Measurements from ENCODE around the gene VRK1.

Gene VRK1

DNA sequence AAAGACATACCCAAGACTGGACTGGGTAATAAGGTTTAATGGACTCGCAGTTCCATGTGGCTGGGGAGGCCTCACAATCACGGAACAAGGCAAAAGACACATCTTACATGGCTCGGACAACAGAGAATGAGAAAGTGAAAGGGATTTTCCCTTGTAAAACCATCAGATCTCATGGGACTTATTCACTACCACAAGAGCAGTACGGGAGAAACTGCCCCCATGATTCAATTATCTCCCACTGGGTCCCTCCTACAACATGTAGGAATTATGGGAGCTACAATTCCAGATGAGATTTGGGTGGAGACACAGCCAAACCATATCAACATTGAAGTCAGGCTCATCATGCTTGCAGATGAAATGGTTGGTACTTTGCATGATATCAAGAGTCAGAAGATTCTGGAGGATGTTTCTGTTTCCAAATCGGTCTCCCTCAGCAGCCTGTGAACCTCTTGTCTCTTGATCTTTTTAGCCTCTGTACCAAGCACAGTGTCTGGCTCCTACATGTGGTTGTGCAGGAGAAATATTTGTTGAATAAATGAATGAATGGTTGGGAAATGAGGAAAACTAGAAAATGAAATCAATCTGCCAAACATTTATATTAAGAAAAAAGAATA lies 98.6 kb downstream of the VRK1 start:
- Histone ChIP-seq H3K4me1 (ENCODE audit: control insufficient read depth, insufficient read depth, low read length) (no peaks in the 10 kb centered on the region), H3K9me3 (ENCODE audit: control insufficient read depth, low read length) (no peaks in the 10 kb centered on the region), H3K36me3 (ENCODE audit: control insufficient read depth, insufficient read depth, low read length) (no peaks in the 10 kb centered on the region), H3K27ac (ENCODE audit: insufficient read depth, low read depth, low read length, poor library complexity, severe bottlenecking) (no peak overlapping the region), H3K4me3 (ENCODE audit: insufficient read depth, low read depth, low read length) (no peak overlapping the region), H3K27me3 (ENCODE audit: control insufficient read depth, insufficient read depth, low read length, poor library complexity, severe bottlenecking) (no peaks in the 10 kb centered on the region)
- 94 to 99% methylated on average over 5 of the region's 5 CpGs for WGBS, 2 experiments

DNA sequence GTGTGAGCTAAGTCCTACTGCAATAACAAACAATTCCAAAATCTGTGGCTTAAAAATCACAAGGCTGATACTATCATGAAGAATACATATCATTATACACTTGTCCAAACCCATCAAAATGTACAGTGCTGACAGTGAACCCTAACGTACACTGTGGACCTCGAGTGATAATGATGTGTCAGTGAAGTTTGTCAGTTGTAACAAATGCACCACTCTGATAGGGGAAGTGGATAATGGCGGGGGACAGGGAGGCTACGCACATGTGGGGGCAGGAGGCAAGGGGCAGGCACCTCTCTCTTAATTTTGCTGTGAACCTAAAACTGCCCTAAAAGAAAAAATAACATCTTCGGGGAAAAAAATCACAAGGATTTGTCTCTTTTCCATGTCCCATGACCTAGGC lies 100.0 kb downstream of the VRK1 start:
- no peak overlapping the region for H3K4me3 ChIP-seq (ENCODE audit: insufficient read depth, low read depth, low read length)
- no peaks in the 10 kb centered on the region for H3K9me3 ChIP-seq (ENCODE audit: control insufficient read depth, low read length)
- WGBS, 2 experiments = 92 to 94% methylated on average over 5 of the region's 5 CpGs
- H3K27me3 ChIP-seq (ENCODE audit: control insufficient read depth, insufficient read depth, low read length, poor library complexity, severe bottlenecking) = no peaks in the 10 kb centered on the region
- H3K36me3 ChIP-seq (ENCODE audit: control insufficient read depth, insufficient read depth, low read length) = no peaks in the 10 kb centered on the region
- H3K27ac ChIP-seq (ENCODE audit: insufficient read depth, low read depth, low read length, poor library complexity, severe bottlenecking) = no peak overlapping the region
- H3K4me1 ChIP-seq (ENCODE audit: control insufficient read depth, insufficient read depth, low read length) = no peaks in the 10 kb centered on the region

DNA sequence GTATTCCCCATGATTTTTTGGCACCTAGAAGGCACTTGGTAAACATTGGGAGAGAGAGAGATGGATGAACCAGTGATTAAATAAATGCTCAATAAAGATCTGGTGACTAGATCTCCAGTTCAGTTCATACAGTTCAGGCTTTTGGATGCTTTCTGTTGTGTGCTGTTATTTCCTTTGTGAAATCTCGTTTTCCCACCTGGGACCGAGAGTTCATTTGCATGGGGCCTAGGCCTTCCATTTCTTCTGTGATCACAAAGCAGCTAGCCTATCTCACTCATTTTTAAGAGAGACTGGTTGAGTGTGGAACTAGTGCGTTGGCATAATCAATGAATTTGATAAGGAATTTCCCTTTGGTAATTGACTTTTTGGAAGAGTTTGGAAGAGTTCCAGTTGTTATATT lies 104.0 kb downstream of the VRK1 start:
- Histone ChIP-seq H3K4me3 (ENCODE audit: insufficient read depth, low read depth, low read length) (no peak overlapping the region), H3K9me3 (ENCODE audit: control insufficient read depth, low read length) (no peaks in the 10 kb centered on the region), H3K36me3 (ENCODE audit: control insufficient read depth, insufficient read depth, low read length) (no peaks in the 10 kb centered on the region), H3K4me1 (ENCODE audit: control insufficient read depth, insufficient read depth, low read length) (peaks cover 3% of the 10 kb centered on the region), H3K27me3 (ENCODE audit: control insufficient read depth, insufficient read depth, low read length, poor library complexity, severe bottlenecking) (no peaks in the 10 kb centered on the region), H3K27ac (ENCODE audit: insufficient read depth, low read depth, low read length, poor library complexity, severe bottlenecking) (no peak overlapping the region)
- WGBS, 2 experiments = 94 to 98% methylated on average over 3 of the region's 3 CpGs

DNA sequence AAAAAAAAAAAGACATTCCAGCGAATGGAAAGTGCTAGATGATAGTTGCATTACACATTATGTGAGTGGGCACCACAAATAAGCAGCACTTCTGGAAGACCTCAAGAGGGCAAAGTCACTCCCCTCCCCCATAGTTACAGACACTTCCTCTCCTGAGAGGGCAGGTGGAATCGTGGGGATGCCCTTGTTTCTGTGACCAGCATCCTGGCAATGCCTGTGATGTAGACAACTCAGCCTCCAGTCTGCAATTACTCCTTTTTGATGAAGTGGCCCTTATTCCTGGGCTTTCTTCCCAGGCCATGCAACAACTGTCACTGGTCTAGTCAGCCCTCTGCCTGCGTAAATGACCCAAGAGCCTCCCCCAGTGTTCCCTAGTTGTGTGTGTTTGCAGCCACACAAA lies 104.8 kb downstream of the VRK1 start:
- Histone ChIP-seq H3K4me1 (ENCODE audit: control insufficient read depth, insufficient read depth, low read length) (peaks cover 3% of the 10 kb centered on the region), H3K27me3 (ENCODE audit: control insufficient read depth, insufficient read depth, low read length, poor library complexity, severe bottlenecking) (no peaks in the 10 kb centered on the region)
- WGBS, 2 experiments = 83 to 88% methylated on average over 2 of the region's 3 CpGs

DNA sequence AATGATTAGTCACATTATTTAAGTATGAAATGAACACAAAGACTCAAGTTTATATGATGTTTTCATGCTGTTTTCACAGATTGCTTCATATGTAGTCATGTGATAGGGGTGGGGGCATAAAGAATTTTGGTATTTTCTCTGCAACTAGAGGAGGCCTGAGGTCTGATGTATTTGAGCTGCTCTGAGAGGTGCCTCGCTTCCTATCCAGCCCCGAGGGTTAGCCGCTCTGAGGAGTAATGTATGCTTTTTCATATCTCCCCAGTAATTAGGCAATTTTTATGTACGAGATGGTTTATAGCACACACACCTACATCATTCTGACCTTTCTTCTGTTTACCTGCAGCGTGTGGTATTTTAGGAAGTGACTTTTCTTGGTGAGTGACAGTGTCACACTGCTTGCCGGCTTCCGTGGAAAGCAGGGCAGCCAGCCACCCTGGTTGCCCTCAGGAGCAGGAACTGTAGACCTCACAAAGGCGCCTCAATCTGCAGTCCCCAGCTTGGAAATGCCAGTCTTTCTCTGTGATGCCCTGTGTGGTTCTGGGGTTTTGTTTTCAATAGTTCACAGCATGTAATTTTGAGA lies 106.4 kb downstream of the VRK1 start:
- H3K27me3 ChIP-seq (ENCODE audit: control insufficient read depth, insufficient read depth, low read length, poor library complexity, severe bottlenecking) = no peaks in the 10 kb centered on the region
- H3K9me3 ChIP-seq (ENCODE audit: control insufficient read depth, low read length) = no peaks in the 10 kb centered on the region
- no peak overlapping the region for H3K4me3 ChIP-seq (ENCODE audit: insufficient read depth, low read depth, low read length)
- no peak overlapping the region for H3K27ac ChIP-seq (ENCODE audit: insufficient read depth, low read depth, low read length, poor library complexity, severe bottlenecking)
- H3K4me1 ChIP-seq (ENCODE audit: control insufficient read depth, insufficient read depth, low read length) = peaks cover 3% of the 10 kb centered on the region
- 95 to 96% methylated on average over 8 of the region's 8 CpGs for WGBS, 2 experiments
- no peaks in the 10 kb centered on the region for H3K36me3 ChIP-seq (ENCODE audit: control insufficient read depth, insufficient read depth, low read length)

More for the DNA sequence above, 104.8 kb downstream of the VRK1 start:
- no peaks in the 10 kb centered on the region for H3K36me3 ChIP-seq (ENCODE audit: control insufficient read depth, insufficient read depth, low read length)
- H3K9me3 ChIP-seq (ENCODE audit: control insufficient read depth, low read length) = no peaks in the 10 kb centered on the region
- no peak overlapping the region for H3K27ac ChIP-seq (ENCODE audit: insufficient read depth, low read depth, low read length, poor library complexity, severe bottlenecking)
- no peak overlapping the region for H3K4me3 ChIP-seq (ENCODE audit: insufficient read depth, low read depth, low read length)

DNA sequence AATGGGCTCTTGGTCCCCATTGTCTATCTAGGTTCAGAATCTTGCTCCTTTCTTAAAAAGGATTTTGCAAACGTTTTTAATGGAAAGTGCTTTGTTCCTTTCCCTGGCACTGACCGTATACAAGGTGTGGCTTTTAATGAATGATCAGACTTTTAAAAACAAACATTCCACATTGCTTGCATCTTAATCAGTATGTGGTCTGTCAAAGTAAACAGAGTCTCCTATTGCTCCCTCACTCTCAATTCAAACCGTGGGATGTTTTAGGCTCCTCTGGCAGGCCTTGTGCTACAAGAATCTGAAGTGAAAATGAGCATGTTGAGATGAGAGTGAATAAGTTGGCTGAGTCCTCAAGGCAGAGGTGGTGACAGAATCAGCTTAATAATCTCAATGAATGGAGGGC lies 107.0 kb downstream of the VRK1 start:
- Histone ChIP-seq H3K4me1 (ENCODE audit: control insufficient read depth, insufficient read depth, low read length) (peaks cover 3% of the 10 kb centered on the region), H3K36me3 (ENCODE audit: control insufficient read depth, insufficient read depth, low read length) (no peaks in the 10 kb centered on the region), H3K4me3 (ENCODE audit: insufficient read depth, low read depth, low read length) (no peak overlapping the region), H3K27ac (ENCODE audit: insufficient read depth, low read depth, low read length, poor library complexity, severe bottlenecking) (no peak overlapping the region), H3K9me3 (ENCODE audit: control insufficient read depth, low read length) (no peaks in the 10 kb centered on the region), H3K27me3 (ENCODE audit: control insufficient read depth, insufficient read depth, low read length, poor library complexity, severe bottlenecking) (no peaks in the 10 kb centered on the region)
- 42 to 48% methylated on average over 3 of the region's 3 CpGs for WGBS, 2 experiments

DNA sequence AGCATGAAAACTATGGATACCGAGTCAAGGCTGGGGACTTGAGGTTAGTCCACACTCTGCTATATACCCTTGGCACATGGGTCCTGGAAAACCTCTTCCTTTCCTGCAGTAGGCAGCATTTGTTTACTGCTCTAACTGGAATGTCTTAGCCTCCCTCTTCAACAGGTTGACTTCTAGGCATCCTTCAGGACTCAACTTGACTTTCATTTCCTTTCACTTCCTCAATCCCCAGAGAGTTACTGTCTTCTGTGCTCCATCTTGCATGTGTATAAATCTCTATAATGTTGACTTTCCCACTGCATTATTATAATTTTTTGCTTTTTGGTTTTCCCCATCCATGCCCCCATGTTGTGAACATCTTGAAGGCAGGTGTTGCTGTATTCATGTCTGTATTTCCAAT lies 107.9 kb downstream of the VRK1 start:
- Histone ChIP-seq H3K4me3 (ENCODE audit: insufficient read depth, low read depth, low read length) (no peak overlapping the region), H3K27ac (ENCODE audit: insufficient read depth, low read depth, low read length, poor library complexity, severe bottlenecking) (no peak overlapping the region)
- WGBS, 2 experiments = 98% methylated on average over 1 of the region's 1 CpG

DNA sequence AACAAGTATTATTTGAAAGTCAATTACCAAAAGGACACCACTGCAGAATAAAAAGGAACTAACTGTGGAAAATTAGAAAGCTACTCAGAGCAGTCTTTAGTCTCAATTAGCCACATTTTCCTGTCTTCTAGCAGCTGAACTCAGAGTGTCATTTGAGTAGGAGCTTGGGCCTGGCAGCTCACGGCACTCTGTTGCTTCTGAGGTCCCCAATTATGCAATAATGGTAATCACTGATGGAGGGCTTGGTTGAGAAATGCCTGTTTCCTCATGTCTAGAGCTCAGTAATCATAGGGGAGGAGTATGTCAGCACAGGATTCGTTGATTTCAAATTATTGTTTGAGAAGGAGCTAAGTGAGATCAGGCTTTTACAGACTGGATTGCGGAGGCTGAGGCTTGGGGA lies 108.6 kb downstream of the VRK1 start:
- Histone ChIP-seq H3K4me3 (ENCODE audit: insufficient read depth, low read depth, low read length) (no peak overlapping the region), H3K4me1 (ENCODE audit: control insufficient read depth, insufficient read depth, low read length) (peaks cover 3% of the 10 kb centered on the region), H3K27ac (ENCODE audit: insufficient read depth, low read depth, low read length, poor library complexity, severe bottlenecking) (no peak overlapping the region), H3K27me3 (ENCODE audit: control insufficient read depth, insufficient read depth, low read length, poor library complexity, severe bottlenecking) (no peaks in the 10 kb centered on the region), H3K36me3 (ENCODE audit: control insufficient read depth, insufficient read depth, low read length) (no peaks in the 10 kb centered on the region), H3K9me3 (ENCODE audit: control insufficient read depth, low read length) (no peaks in the 10 kb centered on the region)
- WGBS, 2 experiments = 86 to 95% methylated on average over 3 of the region's 3 CpGs

More for the DNA sequence above, 107.9 kb downstream of the VRK1 start:
- H3K4me1 ChIP-seq (ENCODE audit: control insufficient read depth, insufficient read depth, low read length) = peaks cover 3% of the 10 kb centered on the region
- no peaks in the 10 kb centered on the region for H3K27me3 ChIP-seq (ENCODE audit: control insufficient read depth, insufficient read depth, low read length, poor library complexity, severe bottlenecking)
- H3K36me3 ChIP-seq (ENCODE audit: control insufficient read depth, insufficient read depth, low read length) = no peaks in the 10 kb centered on the region
- H3K9me3 ChIP-seq (ENCODE audit: control insufficient read depth, low read length) = no peaks in the 10 kb centered on the region

DNA sequence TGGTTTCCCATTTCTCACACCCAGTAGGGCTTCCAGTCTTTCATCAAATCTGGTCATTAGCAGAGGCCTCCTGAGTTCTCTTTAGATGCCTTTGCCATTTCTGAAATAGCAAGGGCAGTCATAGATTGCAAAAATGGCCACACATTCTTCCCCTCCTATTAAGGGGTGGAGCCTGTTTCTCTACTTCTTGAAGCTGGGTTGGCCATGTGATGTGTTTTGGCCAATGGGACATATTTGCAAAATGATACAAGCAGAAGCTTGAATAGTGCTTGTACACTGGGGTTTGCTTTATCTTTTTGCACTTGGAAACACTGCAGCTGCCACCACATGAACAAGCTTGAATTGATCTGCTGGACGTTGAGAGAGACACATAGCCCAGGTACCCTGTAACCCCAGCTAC lies 109.3 kb downstream of the VRK1 start:
- no peaks in the 10 kb centered on the region for H3K9me3 ChIP-seq (ENCODE audit: control insufficient read depth, low read length)
- H3K36me3 ChIP-seq (ENCODE audit: control insufficient read depth, insufficient read depth, low read length) = no peaks in the 10 kb centered on the region
- no peak overlapping the region for H3K27ac ChIP-seq (ENCODE audit: insufficient read depth, low read depth, low read length, poor library complexity, severe bottlenecking)
- H3K27me3 ChIP-seq (ENCODE audit: control insufficient read depth, insufficient read depth, low read length, poor library complexity, severe bottlenecking) = no peaks in the 10 kb centered on the region
- peaks cover 3% of the 10 kb centered on the region for H3K4me1 ChIP-seq (ENCODE audit: control insufficient read depth, insufficient read depth, low read length)
- no peak overlapping the region for H3K4me3 ChIP-seq (ENCODE audit: insufficient read depth, low read depth, low read length)
- WGBS, 2 experiments = 94 to 95% methylated on average over 1 of the region's 1 CpG

DNA sequence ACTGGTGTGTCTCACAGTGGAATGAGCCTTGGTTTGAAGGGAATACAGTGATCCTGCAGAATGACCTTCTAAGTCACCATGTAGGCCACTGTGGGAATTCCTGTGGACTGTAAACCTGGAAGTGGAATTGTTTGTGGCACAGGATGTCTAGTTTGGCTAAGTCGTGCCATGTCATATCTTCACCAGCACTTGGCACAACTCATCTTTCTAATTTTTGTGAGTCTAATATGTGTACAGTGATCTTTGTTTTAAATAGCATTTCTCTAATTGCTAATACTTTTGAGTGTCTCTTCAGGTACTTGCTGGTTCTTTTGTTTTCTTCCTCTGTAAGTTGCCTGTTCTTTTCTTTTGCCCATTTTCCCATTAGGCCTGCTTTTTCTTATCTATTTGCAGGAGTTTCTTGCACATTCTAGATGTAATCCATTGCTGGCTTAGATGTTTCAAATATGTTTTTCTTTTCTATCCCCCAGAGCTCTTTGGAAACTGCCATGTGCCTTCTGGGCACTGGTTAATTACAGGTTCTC lies 112.7 kb downstream of the VRK1 start:
- Histone ChIP-seq H3K9me3 (ENCODE audit: control insufficient read depth, low read length) (no peaks in the 10 kb centered on the region), H3K4me3 (ENCODE audit: insufficient read depth, low read depth, low read length) (no peak overlapping the region), H3K36me3 (ENCODE audit: control insufficient read depth, insufficient read depth, low read length) (no peaks in the 10 kb centered on the region), H3K27ac (ENCODE audit: insufficient read depth, low read depth, low read length, poor library complexity, severe bottlenecking) (no peak overlapping the region), H3K4me1 (ENCODE audit: control insufficient read depth, insufficient read depth, low read length) (no peaks in the 10 kb centered on the region), H3K27me3 (ENCODE audit: control insufficient read depth, insufficient read depth, low read length, poor library complexity, severe bottlenecking) (no peaks in the 10 kb centered on the region)
- 85% methylated on average over 1 of the region's 1 CpG; no CpG with 5 or more reads in 1 of the 2 experiments for WGBS, 2 experiments
